Mucosa of rectum (tissue), 2 donors: Measurements from ENCODE around the gene CNTN3.

ENCODE experiments used
- H3K27ac ChIP-seq, 2 donors: one replicate each; pipeline ENCODE4 v1.7.0; 2013; ENCODE audit warnings: inconsistent platforms in 2 of 2, low read depth in 2 of 2, low read length in 2 of 2
- H3K27me3 ChIP-seq, 2 donors: one replicate each; pipeline ENCODE4 v1.7.0; 2013; ENCODE audit warnings: low read length in 2 of 2; ENCODE audit not compliant: control insufficient read depth in 2 of 2, insufficient read depth in 2 of 2
- H3K36me3 ChIP-seq, 2 donors: one replicate each; pipeline ENCODE4 v1.7.0; 2013; ENCODE audit warnings: low read length in 2 of 2; ENCODE audit not compliant: control insufficient read depth in 2 of 2, insufficient read depth in 2 of 2
- H3K4me1 ChIP-seq, 2 donors: one replicate each; pipeline ENCODE4 v1.7.0; 2013; ENCODE audit warnings: low read length in 2 of 2, mild to moderate bottlenecking in 1 of 2; ENCODE audit not compliant: control insufficient read depth in 2 of 2, insufficient read depth in 2 of 2
- H3K4me3 ChIP-seq, 2 donors: one replicate each; pipeline ENCODE4 v1.7.0; 2013; ENCODE audit warnings: low read length in 2 of 2
- H3K9ac ChIP-seq, 2 donors: one replicate each; pipeline ENCODE4 v1.7.0; 2013; ENCODE audit warnings: low read length in 2 of 2, low read depth in 1 of 2, mild to moderate bottlenecking in 1 of 2
- H3K9me3 ChIP-seq, 2 donors: one replicate each; pipeline ENCODE4 v1.7.0; 2013; ENCODE audit warnings: low read length in 2 of 2; ENCODE audit not compliant: control insufficient read depth in 2 of 2
- donor health status: healthy.
- donor health status: Normal muscosa, but diverticular disease.

The CNTN3 gene

GRCh38 chr3:74639681-74640080 is 25.2 kb upstream of the CNTN3 start:
- Histone ChIP-seq H3K27me3 (no peaks in the 10 kb centered on the region), H3K9ac (no peak overlapping the region), H3K4me3 (no peak overlapping the region), H3K36me3 (no peaks in the 10 kb centered on the region), H3K9me3 (no peaks in the 10 kb centered on the region), H3K4me1 (no peaks in the 10 kb centered on the region), H3K27ac (no peak overlapping the region)

- Histone ChIP-seq H3K4me3 (no peak overlapping the region), H3K4me1 (no peaks in the 10 kb centered on the region), H3K27ac (no peak overlapping the region), H3K36me3 (no peaks in the 10 kb centered on the region), H3K9ac (no peak overlapping the region), H3K27me3 (no peaks in the 10 kb centered on the region), H3K9me3 (no peaks in the 10 kb centered on the region)
Measured at GRCh38 chr3:74636981-74637380, 22.5 kb upstream of the CNTN3 start.

GRCh38 chr3:74633021-74633420 is 18.6 kb upstream of the CNTN3 start:
- Histone ChIP-seq H3K27me3 (no peaks in the 10 kb centered on the region), H3K4me1 (no peaks in the 10 kb centered on the region), H3K36me3 (no peaks in the 10 kb centered on the region), H3K9me3 (no peaks in the 10 kb centered on the region), H3K4me3 (no peak overlapping the region), H3K9ac (no peak overlapping the region), H3K27ac (no peak overlapping the region)

- no peaks in the 10 kb centered on the region for H3K27me3 ChIP-seq
- H3K4me1 ChIP-seq: no peaks in the 10 kb centered on the region
- no peak overlapping the region for H3K27ac ChIP-seq
- H3K9me3 ChIP-seq: no peaks in the 10 kb centered on the region
- no peak overlapping the region for H3K4me3 ChIP-seq
- no peaks in the 10 kb centered on the region for H3K36me3 ChIP-seq
- H3K9ac ChIP-seq: no peak overlapping the region
Measured at GRCh38 chr3:74631351-74632140, 17.1 kb upstream of the CNTN3 start.

GRCh38 chr3:74630602-74631001 is 16.1 kb upstream of the CNTN3 start:
- no peaks in the 10 kb centered on the region for H3K27me3 ChIP-seq
- H3K4me3 ChIP-seq: no peak overlapping the region
- H3K9me3 ChIP-seq: no peaks in the 10 kb centered on the region
- no peaks in the 10 kb centered on the region for H3K4me1 ChIP-seq
- H3K9ac ChIP-seq: no peak overlapping the region
- H3K36me3 ChIP-seq: no peaks in the 10 kb centered on the region
- no peak overlapping the region for H3K27ac ChIP-seq

GRCh38 chr3:74626011-74626410 is 11.6 kb upstream of the CNTN3 start:
- no peaks in the 10 kb centered on the region for H3K9me3 ChIP-seq
- no peak overlapping the region for H3K4me3 ChIP-seq
- no peaks in the 10 kb centered on the region for H3K4me1 ChIP-seq

GRCh38 chr3:74624301-74624700 is 9.8 kb upstream of the CNTN3 start:
- Histone ChIP-seq H3K4me3 (no peak overlapping the region), H3K27me3 (no peaks in the 10 kb centered on the region), H3K36me3 (no peaks in the 10 kb centered on the region), H3K27ac (no peak overlapping the region), H3K9ac (no peak overlapping the region), H3K4me1 (no peaks in the 10 kb centered on the region), H3K9me3 (no peaks in the 10 kb centered on the region)

More at GRCh38 chr3:74626011-74626410, 11.6 kb upstream of the CNTN3 start:
- Histone ChIP-seq H3K9ac (no peak overlapping the region), H3K36me3 (no peaks in the 10 kb centered on the region), H3K27me3 (no peaks in the 10 kb centered on the region), H3K27ac (no peak overlapping the region)

- Histone ChIP-seq H3K9me3 (no peaks in the 10 kb centered on the region), H3K4me1 (no peaks in the 10 kb centered on the region), H3K4me3 (no peak overlapping the region), H3K27ac (no peak overlapping the region), H3K9ac (no peak overlapping the region), H3K27me3 (no peaks in the 10 kb centered on the region), H3K36me3 (no peaks in the 10 kb centered on the region)
Measured at GRCh38 chr3:74623261-74623836, 8.9 kb upstream of the CNTN3 start.

- Histone ChIP-seq H3K27me3 (no peaks in the 10 kb centered on the region), H3K4me3 (no peak overlapping the region), H3K9ac (no peak overlapping the region), H3K36me3 (no peaks in the 10 kb centered on the region), H3K27ac (no peak overlapping the region), H3K4me1 (no peaks in the 10 kb centered on the region), H3K9me3 (no peaks in the 10 kb centered on the region)
Measured at GRCh38 chr3:74621581-74621980, 7.1 kb upstream of the CNTN3 start.

GRCh38 chr3:74617776-74618175 is 3.3 kb upstream of the CNTN3 start:
- Histone ChIP-seq H3K9me3 (no peaks in the 10 kb centered on the region), H3K27me3 (peaks cover 0 to 4% of the 10 kb centered on the region in 2 donors), H3K27ac (no peak overlapping the region), H3K36me3 (no peaks in the 10 kb centered on the region), H3K4me3 (no peak overlapping the region), H3K4me1 (peaks cover 0 to 3% of the 10 kb centered on the region in 2 donors), H3K9ac (no peak overlapping the region)
